Measurements from ENCODE around the gene AMOTL1.
"Not testable (repeated sequence)": the region's sequence is repeated elsewhere in the genome, so short reads cannot be mapped to it uniquely, and the experiment has no call there.

Gene AMOTL1

GRCh38 chr11:94790197-94790596, 22.0 kb downstream of the AMOTL1 start:
- in situ Hi-C loops (cut with HindIII; ENCODE audit: low sequenced_read_pairs): no loop called here

- in situ Hi-C loops (cut with HindIII; ENCODE audit: low sequenced_read_pairs): no loop called here
These were observed 22.6 kb downstream of the AMOTL1 start for GRCh38 chr11:94790661-94791180.

- in situ Hi-C loops (cut with HindIII; ENCODE audit: low sequenced_read_pairs): no loop called here
These were observed 23.2 kb downstream of the AMOTL1 start for GRCh38 chr11:94791216-94791889.

- in situ Hi-C loops (cut with HindIII; ENCODE audit: low sequenced_read_pairs): not testable (repeated sequence)
These were observed 23.8 kb downstream of the AMOTL1 start for GRCh38 chr11:94791942-94792341.

- in situ Hi-C loops (cut with HindIII; ENCODE audit: low sequenced_read_pairs): no loop called here
These were observed 24.3 kb downstream of the AMOTL1 start for GRCh38 chr11:94792451-94792850.

- in situ Hi-C loops (cut with HindIII; ENCODE audit: low sequenced_read_pairs): no loop called here
These were observed 24.8 kb downstream of the AMOTL1 start for GRCh38 chr11:94793002-94793401.

GRCh38 chr11:94793822-94794221, 25.7 kb downstream of the AMOTL1 start:
- in situ Hi-C loops (cut with HindIII; ENCODE audit: low sequenced_read_pairs): no loop called here

- in situ Hi-C loops (cut with HindIII; ENCODE audit: low sequenced_read_pairs): no loop called here
These were observed 26.4 kb downstream of the AMOTL1 start for GRCh38 chr11:94794287-94795168.

- in situ Hi-C loops (cut with HindIII; ENCODE audit: low sequenced_read_pairs): no loop called here
These were observed 27.5 kb downstream of the AMOTL1 start for GRCh38 chr11:94795476-94796189.

GRCh38 chr11:94796190-94796580, 28.0 kb downstream of the AMOTL1 start:
- in situ Hi-C loops (cut with HindIII; ENCODE audit: low sequenced_read_pairs): no loop called here

GRCh38 chr11:94796863-94797262, 28.7 kb downstream of the AMOTL1 start:
- in situ Hi-C loops (cut with HindIII; ENCODE audit: low sequenced_read_pairs): no loop called here

- in situ Hi-C loops (cut with HindIII; ENCODE audit: low sequenced_read_pairs): no loop called here
These were observed 31.6 kb downstream of the AMOTL1 start for GRCh38 chr11:94799726-94800125.

- in situ Hi-C loops (cut with HindIII; ENCODE audit: low sequenced_read_pairs): no loop called here
These were observed 32.3 kb downstream of the AMOTL1 start for GRCh38 chr11:94800414-94800813.

- in situ Hi-C loops (cut with HindIII; ENCODE audit: low sequenced_read_pairs): no loop called here
These were observed 33.8 kb downstream of the AMOTL1 start for GRCh38 chr11:94801866-94802460.

GRCh38 chr11:94802501-94802900, 34.3 kb downstream of the AMOTL1 start:
- in situ Hi-C loops (cut with HindIII; ENCODE audit: low sequenced_read_pairs): no loop called here

- in situ Hi-C loops (cut with HindIII; ENCODE audit: low sequenced_read_pairs): no loop called here
These were observed 35.3 kb downstream of the AMOTL1 start for GRCh38 chr11:94803491-94803890.

- in situ Hi-C loops (cut with HindIII; ENCODE audit: low sequenced_read_pairs): no loop called here
These were observed 36.7 kb downstream of the AMOTL1 start for GRCh38 chr11:94804874-94805273.

GRCh38 chr11:94806014-94806413, 37.9 kb downstream of the AMOTL1 start:
- in situ Hi-C loops (cut with HindIII; ENCODE audit: low sequenced_read_pairs): no loop called here

- in situ Hi-C loops (cut with HindIII; ENCODE audit: low sequenced_read_pairs): no loop called here
These were observed 38.3 kb downstream of the AMOTL1 start for GRCh38 chr11:94806419-94806818.

- in situ Hi-C loops (cut with HindIII; ENCODE audit: low sequenced_read_pairs): no loop called here
These were observed 41.1 kb downstream of the AMOTL1 start for GRCh38 chr11:94809251-94809650.
